ENCODE data around the gene UBE2F.
"Not testable (repeated sequence)": the region's sequence is repeated elsewhere in the genome, so short reads cannot be mapped to it uniquely, and the experiment has no call there.

UBE2F gene

GRCh38 chr2:237981621-237982020, 14.8 kb downstream of the UBE2F start:
- not testable (repeated sequence) for DNase-seq

- no peak for DNase-seq
Observed at GRCh38 chr2:237982039-237982725, 15.4 kb downstream of the UBE2F start.

- no peak for DNase-seq
Observed at GRCh38 chr2:237983922-237984321, 17.1 kb downstream of the UBE2F start.

- no peak for DNase-seq
Observed at GRCh38 chr2:237987268-237987667, 20.5 kb downstream of the UBE2F start.

- no peak for DNase-seq
Observed at GRCh38 chr2:237993701-237994100, 26.9 kb downstream of the UBE2F start.

- no peak for DNase-seq
Observed at GRCh38 chr2:237995036-237995435, 28.2 kb downstream of the UBE2F start.

- peak; percentile 52 for DNase-seq
Observed at GRCh38 chr2:237996021-237996593, 29.3 kb downstream of the UBE2F start.

GRCh38 chr2:237997521-237997920, 30.7 kb downstream of the UBE2F start:
- DNase-seq = no peak

GRCh38 chr2:237998530-237998929, 31.7 kb downstream of the UBE2F start:
- no peak for DNase-seq

GRCh38 chr2:238003234-238004031, 36.6 kb downstream of the UBE2F start:
- no peak for DNase-seq

GRCh38 chr2:238004077-238004830, 37.4 kb downstream of the UBE2F start:
- no peak for DNase-seq

- no peak for DNase-seq
Observed at GRCh38 chr2:238005528-238005927, 38.7 kb downstream of the UBE2F start.

GRCh38 chr2:238006510-238006909, 39.7 kb downstream of the UBE2F start:
- no peak for DNase-seq

GRCh38 chr2:238007924-238008323, 41.1 kb downstream of the UBE2F start:
- no peak for DNase-seq

- DNase-seq = no peak
Observed at GRCh38 chr2:238009563-238009962, 42.7 kb downstream of the UBE2F start.

- DNase-seq = no peak
Observed at GRCh38 chr2:238010572-238010971, 43.8 kb downstream of the UBE2F start.

GRCh38 chr2:238013806-238014205, 47.0 kb downstream of the UBE2F start:
- DNase-seq = no peak

- DNase-seq = no peak
Observed at GRCh38 chr2:238015705-238016104, 48.9 kb downstream of the UBE2F start.

- no peak for DNase-seq
Observed at GRCh38 chr2:238016526-238016925, 49.7 kb downstream of the UBE2F start.

- no peak for DNase-seq
Observed at GRCh38 chr2:238019962-238020361, 53.1 kb downstream of the UBE2F start.

GRCh38 chr2:238020816-238021215, 54.0 kb downstream of the UBE2F start:
- no peak for DNase-seq

GRCh38 chr2:238021327-238021726, 54.5 kb downstream of the UBE2F start:
- DNase-seq = no peak

- DNase-seq = no peak
Observed at GRCh38 chr2:238022594-238023157, 55.9 kb downstream of the UBE2F start.
